GM10847 (cell line): ENCODE data around the gene THOP1.
A peak's percentile ranks its signal among the peaks of the same experiment; 100 is the strongest.

ENCODE experiments used
- POLR2A ChIP-seq: IDR thresholded peaks from 2 replicates; pipeline ENCODE4 v1.6.1; 2011; ENCODE audit not compliant: insufficient read length; ENCODE audit errors: extremely low read depth

Gene THOP1

DNA sequence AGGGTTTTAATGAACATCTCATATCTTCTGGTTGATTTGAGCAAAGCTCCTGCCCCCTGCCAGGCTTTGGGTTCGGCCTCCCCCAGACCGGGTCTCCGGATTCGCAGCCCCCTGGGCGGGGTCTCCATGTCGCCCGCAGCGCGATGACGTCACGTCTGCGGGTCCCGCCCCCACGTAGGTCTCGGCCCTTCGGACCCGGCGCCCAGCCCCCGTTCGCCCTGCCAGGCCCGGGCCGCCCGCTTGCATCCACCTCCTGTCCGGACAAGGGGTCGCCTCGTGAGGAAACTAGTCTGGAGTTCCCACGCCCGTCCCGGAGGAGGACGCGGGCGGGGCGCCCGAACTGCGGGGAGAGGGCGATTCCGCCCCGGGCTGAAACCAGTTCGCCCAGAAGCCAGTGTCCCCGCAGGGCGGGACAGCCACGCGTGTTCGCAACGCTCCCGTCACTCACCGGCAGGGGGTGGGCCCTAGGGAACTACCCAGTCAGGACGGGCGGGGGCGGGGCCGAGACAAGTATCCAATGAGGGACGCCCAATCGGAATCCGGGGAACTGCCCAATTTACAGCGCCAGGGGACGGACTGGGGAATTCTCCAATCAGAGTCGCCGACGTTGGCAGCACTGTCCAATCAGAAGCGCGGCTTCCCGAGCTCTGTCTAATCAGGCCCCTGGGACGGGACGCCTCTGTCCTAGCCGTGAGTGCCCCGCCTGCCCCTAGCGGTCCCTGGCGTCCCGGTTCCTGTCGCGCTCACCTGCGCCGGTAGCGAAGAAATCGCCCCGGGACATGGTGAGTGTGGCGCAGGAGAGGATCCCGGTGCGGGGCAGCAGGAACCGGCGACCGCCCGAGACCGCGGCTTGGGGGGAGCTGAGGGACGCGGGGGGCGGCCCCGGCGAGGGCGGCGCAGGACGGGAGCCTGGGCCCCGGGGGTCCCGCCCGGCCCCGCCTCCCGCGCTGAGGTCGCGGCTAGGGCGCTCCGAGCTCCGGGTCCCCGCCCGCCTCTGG is 55.8 kb downstream of the THOP1 start, which contains the start of gene ZNF555:
TSS of gene ZNF555 (plus strand) at position 682 of the 998 bp plus-strand sequence. CDS start at position 780, 98 bp downstream.
- peak; percentile 46 for TF ChIP-seq POLR2A

DNA sequence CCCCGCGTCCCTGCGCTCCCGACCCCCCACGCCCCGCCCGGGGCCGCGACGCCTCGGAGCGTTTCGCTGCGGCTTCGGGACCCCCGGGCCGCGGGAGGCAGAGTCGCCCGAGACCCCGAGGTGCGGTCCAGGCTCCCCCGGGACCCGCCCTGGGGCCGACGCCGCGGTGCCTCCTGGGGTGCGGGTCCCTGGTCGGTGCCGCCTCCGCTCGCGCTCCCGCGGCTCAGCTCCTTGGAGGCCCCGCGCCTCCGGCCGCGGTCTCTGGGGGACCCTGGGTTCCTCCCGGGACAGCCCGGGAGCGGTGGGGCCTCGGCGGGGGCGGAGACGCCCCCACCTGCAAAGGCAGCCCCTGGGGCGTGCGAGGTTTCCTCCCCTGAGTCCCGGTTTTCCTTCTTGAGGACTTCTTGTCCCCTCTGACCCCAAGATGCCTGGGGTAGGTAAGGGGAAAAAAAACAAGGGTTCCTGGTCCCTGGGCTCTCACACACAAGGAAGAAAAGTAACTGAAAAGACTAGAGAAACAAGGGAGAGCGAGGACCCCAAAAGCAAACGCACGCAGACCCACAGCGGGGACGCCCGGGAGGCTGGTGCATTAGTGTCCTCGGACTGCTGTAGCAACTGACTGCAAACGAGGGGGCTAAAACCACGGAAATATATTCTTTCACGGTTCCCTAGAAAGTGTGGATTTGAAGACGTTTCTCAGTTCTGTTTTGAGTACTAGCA is 56.7 kb downstream of the THOP1 start:
- TF ChIP-seq POLR2A, result no peak

DNA sequence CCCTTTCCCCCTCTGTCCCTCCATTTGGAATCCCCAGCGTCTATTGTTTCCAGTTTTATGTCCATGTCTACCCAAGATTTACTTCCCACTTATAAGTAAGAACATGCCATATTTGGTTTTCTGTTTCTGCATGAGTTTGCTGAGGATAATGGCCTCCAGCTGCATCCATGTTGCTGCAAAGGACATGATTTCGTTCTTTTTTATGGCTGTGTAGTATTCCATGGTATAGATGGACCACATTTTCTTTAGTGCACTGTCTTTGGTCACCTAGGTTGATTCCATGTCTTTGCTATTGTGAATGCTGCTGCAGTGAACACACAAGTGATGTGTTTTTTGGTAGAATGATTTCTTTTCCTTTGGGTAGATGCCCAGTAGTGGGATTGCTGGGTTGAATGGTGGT is 59.8 kb downstream of the THOP1 start:
- TF ChIP-seq POLR2A, result no peak

DNA sequence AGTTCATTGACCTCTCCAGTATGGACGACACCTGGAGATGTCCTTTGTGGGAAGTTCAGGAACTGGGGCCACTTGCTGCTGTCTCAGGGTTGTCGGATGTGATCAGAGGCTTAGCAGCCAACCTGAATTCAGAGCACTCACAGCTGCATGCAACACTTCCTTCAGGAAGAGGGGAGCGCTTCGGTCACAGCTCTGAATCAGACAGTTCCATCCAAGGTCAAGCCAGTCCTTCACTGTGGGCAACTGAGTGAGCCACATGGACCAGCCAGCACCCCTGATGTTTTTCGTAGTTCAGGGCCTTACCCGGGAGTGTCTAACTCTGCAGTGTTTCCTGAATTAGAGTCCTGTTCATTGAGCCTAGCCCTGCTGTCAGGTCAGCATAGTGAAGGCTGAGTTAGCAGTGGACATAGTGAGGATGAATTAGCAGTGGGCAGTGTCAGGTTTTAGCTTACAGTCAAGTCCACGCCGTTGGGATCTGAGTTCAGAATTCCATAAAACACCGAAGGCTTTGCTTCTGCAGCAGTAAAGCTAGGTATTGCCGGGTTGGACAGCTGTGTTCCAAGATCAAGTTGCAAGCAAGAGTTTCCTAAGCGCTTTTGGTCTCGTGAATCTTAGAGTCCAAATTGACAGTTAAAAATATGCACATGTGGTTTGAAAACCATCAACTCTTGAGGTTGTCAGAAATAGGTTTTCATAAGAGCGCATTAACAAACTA is 61.0 kb downstream of the THOP1 start:
- TF ChIP-seq POLR2A, result no peak

DNA sequence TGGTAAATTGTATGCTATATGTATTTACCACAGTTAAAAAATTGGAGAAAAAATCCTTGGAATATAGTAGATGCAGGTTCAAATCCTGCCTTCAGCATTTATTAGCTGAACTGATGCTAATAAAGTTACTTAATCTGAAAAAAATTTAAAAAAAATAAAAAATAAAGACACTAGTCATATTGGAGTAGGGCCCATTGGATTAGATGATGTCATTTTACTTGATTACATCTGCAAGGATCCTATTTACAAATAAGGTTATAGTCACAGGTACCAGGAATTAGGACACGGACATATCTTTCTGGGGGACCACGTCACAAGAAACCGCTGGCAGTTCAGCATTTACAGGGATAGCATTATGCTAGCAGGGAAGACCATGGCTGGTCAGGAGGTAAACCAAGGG is 62.2 kb downstream of the THOP1 start:
- TF ChIP-seq POLR2A, result no peak

DNA sequence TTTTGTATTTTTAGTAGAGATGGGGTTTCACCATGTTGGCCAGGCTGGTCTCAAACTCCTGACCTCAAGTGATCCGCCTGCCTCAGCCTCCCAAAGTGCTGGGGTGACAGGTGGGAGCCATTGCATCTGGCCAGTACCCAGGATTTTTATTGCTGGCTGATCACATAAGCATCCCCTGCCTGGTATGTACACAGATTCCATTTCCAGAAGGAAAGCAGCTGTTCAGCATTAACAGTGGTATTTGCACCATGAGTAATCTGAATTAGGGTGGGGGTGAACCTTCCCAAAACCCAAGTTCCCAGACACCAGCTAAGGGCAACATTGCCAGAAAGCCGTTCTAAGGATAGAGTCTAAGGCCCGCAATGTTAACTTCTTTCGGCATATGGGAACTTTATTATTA is 63.3 kb downstream of the THOP1 start:
- no peak for TF ChIP-seq POLR2A

DNA sequence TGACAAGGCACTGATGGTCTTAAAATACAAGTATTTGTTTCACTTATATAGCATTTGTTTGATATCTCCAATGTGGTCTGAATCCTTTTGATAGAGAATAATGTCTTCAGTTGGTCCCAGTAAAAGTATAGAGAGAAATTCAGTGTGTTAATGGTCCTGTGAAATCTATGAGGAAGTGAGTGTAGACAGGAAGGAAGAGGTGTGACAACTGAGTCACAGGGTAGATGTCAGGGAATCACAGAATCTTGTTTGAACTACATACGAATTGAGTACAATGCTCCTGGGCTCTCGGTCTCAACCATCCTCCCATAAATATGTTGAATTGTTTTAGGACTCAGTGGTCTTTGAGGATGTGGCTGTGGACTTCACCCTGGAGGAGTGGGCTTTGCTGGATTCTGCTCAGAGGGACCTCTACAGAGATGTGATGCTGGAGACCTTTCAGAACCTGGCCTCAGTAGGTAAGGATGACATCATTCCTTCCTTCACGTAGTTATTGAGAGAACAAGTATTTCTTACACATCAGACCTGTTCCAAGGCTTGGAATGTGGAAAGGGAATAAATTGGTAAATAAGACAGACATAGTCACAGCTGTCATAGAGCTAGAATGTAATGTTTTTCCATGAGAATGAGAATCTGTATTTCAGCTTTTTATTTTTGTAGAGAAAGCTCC is 65.1 kb downstream of the THOP1 start:
- no peak for TF ChIP-seq POLR2A

DNA sequence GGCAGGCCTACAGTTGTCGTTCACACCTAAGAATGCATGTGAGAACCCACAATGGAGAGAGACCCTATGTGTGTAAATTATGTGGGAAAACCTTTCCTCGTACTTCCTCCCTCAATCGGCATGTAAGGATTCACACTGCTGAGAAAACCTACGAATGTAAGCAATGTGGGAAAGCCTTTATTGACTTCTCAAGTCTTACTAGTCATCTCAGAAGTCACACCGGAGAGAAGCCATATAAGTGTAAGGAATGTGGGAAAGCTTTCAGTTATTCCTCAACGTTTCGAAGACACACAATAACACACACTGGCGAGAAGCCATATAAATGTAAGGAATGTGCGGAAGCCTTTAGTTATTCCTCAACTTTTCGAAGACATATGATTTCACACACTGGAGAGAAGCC is 67.3 kb downstream of the THOP1 start:
- no peak for TF ChIP-seq POLR2A

DNA sequence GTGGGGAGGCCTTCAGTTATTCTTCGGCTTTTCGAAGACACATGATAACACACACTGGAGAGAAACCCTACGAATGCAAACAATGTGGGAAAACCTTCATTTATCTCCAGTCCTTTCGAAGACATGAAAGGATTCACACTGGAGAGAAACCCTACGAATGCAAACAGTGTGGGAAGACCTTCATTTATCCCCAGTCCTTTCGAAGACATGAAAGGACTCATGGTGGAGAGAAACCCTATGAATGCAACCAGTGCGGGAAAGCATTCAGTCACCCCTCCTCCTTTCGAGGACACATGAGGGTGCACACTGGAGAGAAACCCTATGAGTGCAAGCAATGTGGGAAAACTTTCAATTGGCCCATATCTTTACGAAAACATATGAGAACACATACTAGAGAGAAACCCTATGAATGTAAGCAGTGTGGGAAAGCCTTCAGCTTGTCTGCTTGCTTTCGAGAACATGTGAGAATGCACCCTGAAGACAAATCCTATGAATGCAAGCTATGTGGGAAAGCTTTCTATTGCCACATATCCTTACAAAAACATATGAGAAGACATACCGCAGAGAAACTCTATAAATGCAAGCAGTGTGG is 67.8 kb downstream of the THOP1 start:
- TF ChIP-seq POLR2A, result no peak

DNA sequence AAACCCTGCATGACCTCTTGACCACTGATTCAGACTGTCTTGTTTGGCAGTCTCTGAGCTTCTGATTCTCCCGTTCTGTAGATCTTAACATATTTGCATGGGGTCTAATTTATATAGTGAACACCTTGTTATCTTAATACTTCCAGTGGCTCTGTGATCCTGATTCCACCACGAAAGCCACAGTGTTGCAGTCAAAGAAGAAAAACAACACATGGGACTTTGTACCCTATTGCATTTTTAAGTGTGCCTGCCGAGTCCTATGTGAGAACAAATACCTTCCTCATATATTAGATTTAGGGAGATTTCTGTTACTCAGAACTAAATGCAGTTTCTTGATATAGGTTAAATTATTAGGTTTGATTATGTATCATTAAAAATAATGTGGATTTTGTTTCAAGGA is 69.5 kb downstream of the THOP1 start:
- TF ChIP-seq POLR2A, result no peak

DNA sequence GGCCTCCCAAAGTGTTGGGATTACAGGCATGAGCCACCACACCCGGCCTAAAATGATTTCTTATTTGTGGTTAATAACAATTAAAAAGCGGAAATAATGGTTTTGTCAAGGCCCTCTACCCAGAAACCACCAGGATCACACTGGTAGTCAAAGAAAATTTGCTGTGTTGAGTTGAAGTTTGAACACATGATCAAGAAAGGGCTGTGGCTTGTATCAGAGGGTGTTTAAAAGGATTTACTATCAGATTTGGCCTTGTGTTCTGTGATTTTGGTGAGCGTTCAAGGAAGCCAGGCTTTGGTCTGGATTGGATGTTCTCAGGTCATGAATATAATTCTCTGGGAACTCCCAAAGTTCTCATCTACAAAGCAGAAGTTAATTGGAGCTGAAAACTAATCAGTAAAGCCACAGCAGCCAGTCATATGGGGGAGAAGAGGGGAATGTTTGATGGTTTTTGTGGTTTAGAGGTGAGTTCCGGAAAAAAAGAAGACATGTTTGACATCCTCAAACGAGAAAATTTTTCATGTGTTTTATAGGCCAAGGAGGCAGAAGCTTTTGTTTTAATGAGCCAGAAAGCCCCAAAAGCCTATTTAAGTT is 71.3 kb downstream of the THOP1 start:
- TF ChIP-seq POLR2A, result no peak

DNA sequence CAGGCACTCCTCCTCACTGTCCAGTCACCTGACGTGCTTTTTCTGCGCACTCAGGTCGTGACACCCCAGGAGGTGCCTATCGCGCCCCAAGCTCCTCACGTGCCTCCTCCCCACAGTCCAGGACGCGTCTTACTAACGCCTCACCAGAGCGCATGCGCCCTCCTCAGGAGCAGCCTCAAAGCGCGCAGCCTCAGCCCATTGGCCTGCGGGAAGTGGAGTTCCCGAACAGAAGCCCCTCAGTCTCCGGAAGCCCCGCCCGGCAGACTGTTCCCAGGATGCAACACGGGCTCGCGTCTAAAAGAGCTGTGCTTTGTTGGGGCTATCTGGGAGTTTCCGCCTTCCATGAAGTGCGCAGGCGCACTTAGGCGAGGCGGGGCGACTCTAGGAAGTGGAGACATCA is 73.6 kb downstream of the THOP1 start:
- TF ChIP-seq POLR2A, result no peak

DNA sequence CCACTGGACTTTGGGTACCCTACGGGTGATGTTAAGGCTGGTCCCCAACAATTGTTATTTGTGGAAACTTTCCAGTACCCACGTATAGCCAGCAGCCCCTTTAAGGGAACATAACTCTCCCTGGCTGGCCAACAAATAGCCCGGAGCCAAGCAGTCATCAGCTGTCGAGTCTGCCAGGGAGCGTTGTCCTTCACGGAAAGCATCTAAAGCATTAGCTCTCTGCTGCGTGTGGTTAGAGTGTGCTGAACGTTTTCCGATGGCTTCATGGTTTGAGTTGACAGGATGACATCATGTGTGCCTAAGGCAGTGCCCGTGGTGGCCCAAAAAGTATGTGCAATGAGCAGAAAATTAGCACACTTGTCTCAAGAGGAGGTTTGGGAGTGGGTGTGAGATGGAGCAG is 78.5 kb downstream of the THOP1 start:
- no peak for TF ChIP-seq POLR2A
